Measurements from ENCODE around the gene PRKCA. TPM values are rescaled to one million over a fixed set of nuclear protein-coding genes. Genes with fewer than 3 reads are reported as not detected.

The PRKCA gene
- total RNA-seq, 6 experiments from 2014 or later: 81.2 to 106 (median 92.9) TPM

GRCh38 chr17:66508896-66509844 is 206.8 kb downstream of the PRKCA start:
- TF ChIP-seq CTCF (IDR thresholded peaks at IDR 0.05): no peak
- Mint-ChIP-seq H3K4me1 (ENCODE audit: low read depth) (peaks cover 66% of the 10 kb centered on the region), H3K9me3 (no peaks in the 10 kb centered on the region), H3K27ac (peak overlapping the region; percentile 92), H3K36me3 (ENCODE audit: low read depth) (peaks cover 9% of the 10 kb centered on the region; the same call in 1 of the 2 replicates), H3K4me3 (peak overlapping the region; percentile 54), H3K27me3 (ENCODE audit: insufficient read depth) (peaks cover 2% of the 10 kb centered on the region; the same call in 1 of the 2 replicates)
- peak; percentile 95 for DNase-seq

GRCh38 chr17:66509926-66510325 is 207.5 kb downstream of the PRKCA start:
- peaks cover 9% of the 10 kb centered on the region for H3K36me3 Mint-ChIP-seq (ENCODE audit: low read depth)
- H3K4me3 Mint-ChIP-seq: peak overlapping the region; percentile 54
- H3K27me3 Mint-ChIP-seq (ENCODE audit: insufficient read depth): peaks cover 3% of the 10 kb centered on the region; the same call in 1 of the 2 replicates
- DNase-seq: no peak
- H3K9me3 Mint-ChIP-seq: no peaks in the 10 kb centered on the region
- peak overlapping the region; percentile 92 for H3K27ac Mint-ChIP-seq
- H3K4me1 Mint-ChIP-seq (ENCODE audit: low read depth): peaks cover 72% of the 10 kb centered on the region
- no peak for TF ChIP-seq CTCF (IDR thresholded peaks at IDR 0.05)

- Mint-ChIP-seq H3K9me3 (no peaks in the 10 kb centered on the region), H3K27ac (0 out of 2 replicates have a peak overlapping the region, but pooled peaks have one; percentile 10), H3K27me3 (ENCODE audit: insufficient read depth) (peaks cover 5% of the 10 kb centered on the region; the same call in 1 of the 2 replicates), H3K36me3 (ENCODE audit: low read depth) (peaks cover 13% of the 10 kb centered on the region), H3K4me1 (ENCODE audit: low read depth) (peaks cover 67% of the 10 kb centered on the region), H3K4me3 (no peak overlapping the region)
- no peak for TF ChIP-seq CTCF (IDR thresholded peaks at IDR 0.05)
- DNase-seq: no peak
Observed at GRCh38 chr17:66511135-66511534, 208.7 kb downstream of the PRKCA start.

- Mint-ChIP-seq H3K4me1 (ENCODE audit: low read depth) (peaks cover 44% of the 10 kb centered on the region), H3K9me3 (no peaks in the 10 kb centered on the region), H3K27me3 (ENCODE audit: insufficient read depth) (peaks cover 5% of the 10 kb centered on the region; the same call in 1 of the 2 replicates), H3K27ac (peak overlapping the region; percentile 40; the same call in 1 of the 2 replicates), H3K36me3 (ENCODE audit: low read depth) (peaks cover 21% of the 10 kb centered on the region), H3K4me3 (no peak overlapping the region)
- no peak for TF ChIP-seq CTCF (IDR thresholded peaks at IDR 0.05)
- DNase-seq: no peak
Observed at GRCh38 chr17:66514227-66514806, 211.9 kb downstream of the PRKCA start.

GRCh38 chr17:66515974-66516373 is 213.6 kb downstream of the PRKCA start:
- no peak overlapping the region; the same call in 1 of the 2 replicates for H3K4me3 Mint-ChIP-seq
- H3K4me1 Mint-ChIP-seq (ENCODE audit: low read depth): peaks cover 34% of the 10 kb centered on the region
- H3K36me3 Mint-ChIP-seq (ENCODE audit: low read depth): peaks cover 22% of the 10 kb centered on the region
- no peak overlapping the region for H3K27ac Mint-ChIP-seq
- H3K27me3 Mint-ChIP-seq (ENCODE audit: insufficient read depth): peaks cover 2% of the 10 kb centered on the region; the same call in 1 of the 2 replicates
- no peaks in the 10 kb centered on the region for H3K9me3 Mint-ChIP-seq
- DNase-seq: no peak
- no peak for TF ChIP-seq CTCF (IDR thresholded peaks at IDR 0.05)

All from HFFc6 (cell line).